HepG2 (cell line): ENCODE data around the gene NDUFAF8. TPM values are rescaled to one million over a fixed set of nuclear protein-coding genes. Genes with fewer than 3 reads are reported as not detected.

Source experiments
- ARID3A ChIP-seq: IDR thresholded peaks from 2 replicates; pipeline ENCODE4 v1.6.1; 2012; ENCODE audit warnings: low read depth, low read length, improper control_type of control experiment
- ATRX ChIP-seq: sonication (generic); formaldehyde crosslinking; IDR thresholded peaks from 2 replicates; pipeline ENCODE4 v1.4.0; 2020; ENCODE audit warnings: missing genetic modification reagents, borderline replicate concordance
- ELF3 ChIP-seq: IDR thresholded peaks from 2 replicates; pipeline ENCODE4 v1.6.1; 2016; ENCODE audit warnings: missing genetic modification reagents, missing compliant biosample characterization
- FLYWCH1 ChIP-seq: sonication (generic); formaldehyde crosslinking; IDR thresholded peaks from 2 replicates; pipeline ENCODE4 v1.8.1; 2023; ENCODE audit warnings: mild to moderate bottlenecking, missing genetic modification reagents
- GABPB1 ChIP-seq: IDR thresholded peaks from 2 replicates; pipeline ENCODE4 v1.6.1; 2016; ENCODE audit warnings: mild to moderate bottlenecking, missing genetic modification reagents, moderate library complexity, missing compliant biosample characterization
- HOXA5 ChIP-seq: sonication (generic); formaldehyde crosslinking; IDR thresholded peaks from 2 replicates; pipeline ENCODE4 v1.4.0; 2020; ENCODE audit warnings: missing genetic modification reagents
- KLF11 ChIP-seq: IDR thresholded peaks from 2 replicates; pipeline ENCODE4 v1.6.1; 2016; ENCODE audit warnings: missing compliant biosample characterization
- KLF12 ChIP-seq: sonication (generic); formaldehyde crosslinking; IDR thresholded peaks from 2 replicates; pipeline ENCODE4 v1.4.0; 2020; ENCODE audit warnings: missing genetic modification reagents, borderline replicate concordance
- KLF6 ChIP-seq: IDR thresholded peaks from 2 replicates; pipeline ENCODE4 v1.8.0; 2016; ENCODE audit warnings: missing biosample characterization, missing genetic modification reagents
- NCOR1 ChIP-seq: fragments of 200-600 bp; sonication (generic); IDR thresholded peaks from 2 replicates; pipeline ENCODE4 v1.7.0; 2017; ENCODE audit warnings: antibody characterized with exemption, low read length, borderline replicate concordance
- NFKB2 ChIP-seq: sonication (generic); formaldehyde crosslinking; IDR thresholded peaks from 2 replicates; pipeline ENCODE4 v1.4.0; 2020; ENCODE audit warnings: missing genetic modification reagents, borderline replicate concordance
- NFRKB ChIP-seq: fragments of 450-650 bp; IDR thresholded peaks from 2 replicates; pipeline ENCODE4 v1.6.1; 2017
- PCBP1 ChIP-seq: fragments of 200-400 bp; formaldehyde crosslinking; IDR thresholded peaks from 2 replicates; pipeline ENCODE4 v1.6.1; 2017; ENCODE audit warnings: mild to moderate bottlenecking, low read depth, low read length, borderline replicate concordance
- PHF20 ChIP-seq: sonication (generic); formaldehyde crosslinking; IDR thresholded peaks from 2 replicates; pipeline ENCODE4 v1.5.0; 2020; ENCODE audit warnings: mild to moderate bottlenecking, missing genetic modification reagents
- SATB2 ChIP-seq: sonication (generic); formaldehyde crosslinking; IDR thresholded peaks from 2 replicates; pipeline ENCODE4 v1.5.0; 2020; ENCODE audit warnings: missing genetic modification reagents
- YEATS4 ChIP-seq: sonication (generic); formaldehyde crosslinking; IDR thresholded peaks from 2 replicates; pipeline ENCODE4 v1.4.0; 2020; ENCODE audit warnings: missing genetic modification reagents, borderline replicate concordance
- ZC3H4 ChIP-seq: sonication (generic); formaldehyde crosslinking; IDR thresholded peaks from 2 replicates; pipeline ENCODE4 v1.4.0; 2020; ENCODE audit warnings: missing genetic modification reagents, borderline replicate concordance
- ZMYM2 ChIP-seq: sonication (generic); formaldehyde crosslinking; IDR thresholded peaks from 2 replicates; pipeline ENCODE4 v1.8.0; 2022; ENCODE audit warnings: mild to moderate bottlenecking, missing genetic modification reagents
- ZNF101 ChIP-seq: sonication (generic); formaldehyde crosslinking; IDR thresholded peaks from 2 replicates; pipeline ENCODE4 v1.4.0; 2020; ENCODE audit warnings: mild to moderate bottlenecking, low read depth, missing genetic modification reagents, borderline replicate concordance
- ZNF292 ChIP-seq: sonication (generic); formaldehyde crosslinking; IDR thresholded peaks from 2 replicates; pipeline ENCODE4 v1.8.1; 2022; ENCODE audit warnings: mild to moderate bottlenecking, low read depth, missing genetic modification reagents, borderline replicate concordance
- ZNF337 ChIP-seq: sonication (generic); formaldehyde crosslinking; IDR thresholded peaks from 2 replicates; pipeline ENCODE4 v1.5.1; 2020; ENCODE audit warnings: missing genetic modification reagents, low read depth, mild to moderate bottlenecking, borderline replicate concordance
- ZNF441 ChIP-seq: sonication (generic); formaldehyde crosslinking; IDR thresholded peaks from 2 replicates; pipeline ENCODE4 v1.7.0; 2021; ENCODE audit warnings: missing genetic modification reagents, borderline replicate concordance
- ZNF724P ChIP-seq: sonication (generic); formaldehyde crosslinking; IDR thresholded peaks from 2 replicates; pipeline ENCODE4 v1.8.0; 2022; ENCODE audit warnings: missing genetic modification reagents, borderline replicate concordance
- ZNF790 ChIP-seq: sonication (generic); formaldehyde crosslinking; IDR thresholded peaks from 2 replicates; pipeline ENCODE4 v1.8.0; 2022; ENCODE audit warnings: missing genetic modification reagents, mild to moderate bottlenecking, borderline replicate concordance
- ZSCAN20 ChIP-seq: sonication (generic); formaldehyde crosslinking; IDR thresholded peaks from 2 replicates; pipeline ENCODE4 v1.4.0; 2020; ENCODE audit warnings: missing genetic modification reagents, mild to moderate bottlenecking, borderline replicate concordance
- polyA plus RNA-seq, 8 experiments: library from polyadenylated mRNA; depleted of rRNA in 3 of 8; stranded (reverse) in 7 of 8; unstranded in 1 of 8; fragments of >200 nt; fragmentation: Illumina TruSeq in 4 of 8; extraction: Trizol in 4 of 8; gene quantifications; 2 replicates each; pipeline versions ENCODE4 v1.2.1 to v1.2.3, GENCODE V29; 2011 to 2016; ENCODE audit warnings: low read depth in 4 of 8, missing spikeins in 1 of 8, mixed read lengths in 1 of 8; ENCODE audit not compliant: insufficient read depth in 1 of 8
- total RNA-seq, 5 experiments: library from RNA; depleted of rRNA; stranded (reverse); fragments of >200 nt; fragmentation: Illumina TruSeq; extraction: Trizol; gene quantifications; 2 replicates each; pipeline ENCODE4 v1.2.3, GENCODE V29; 2016; ENCODE audit warnings: low read depth in 1 of 5
- TF ChIP-seq, protein P1 (sequence below): sonication (generic); formaldehyde crosslinking; IDR thresholded peaks from 2 replicates; pipeline ENCODE4 v1.5.0; 2020; ENCODE audit warnings: missing genetic modification reagents
- TF ChIP-seq, protein P2 (sequence below): sonication (generic); formaldehyde crosslinking; conservative IDR thresholded peaks from 2 replicates; pipeline ENCODE4 v1.8.0; 2022; ENCODE audit warnings: mild to moderate bottlenecking, moderate library complexity, missing genetic modification reagents

Gene NDUFAF8
- total and polyA plus RNA-seq, 2 of the 13 experiments (the other 11 are each of a cell fraction or from before 2014, with no cell fraction given) = 75.6 to 233 TPM

DNA sequence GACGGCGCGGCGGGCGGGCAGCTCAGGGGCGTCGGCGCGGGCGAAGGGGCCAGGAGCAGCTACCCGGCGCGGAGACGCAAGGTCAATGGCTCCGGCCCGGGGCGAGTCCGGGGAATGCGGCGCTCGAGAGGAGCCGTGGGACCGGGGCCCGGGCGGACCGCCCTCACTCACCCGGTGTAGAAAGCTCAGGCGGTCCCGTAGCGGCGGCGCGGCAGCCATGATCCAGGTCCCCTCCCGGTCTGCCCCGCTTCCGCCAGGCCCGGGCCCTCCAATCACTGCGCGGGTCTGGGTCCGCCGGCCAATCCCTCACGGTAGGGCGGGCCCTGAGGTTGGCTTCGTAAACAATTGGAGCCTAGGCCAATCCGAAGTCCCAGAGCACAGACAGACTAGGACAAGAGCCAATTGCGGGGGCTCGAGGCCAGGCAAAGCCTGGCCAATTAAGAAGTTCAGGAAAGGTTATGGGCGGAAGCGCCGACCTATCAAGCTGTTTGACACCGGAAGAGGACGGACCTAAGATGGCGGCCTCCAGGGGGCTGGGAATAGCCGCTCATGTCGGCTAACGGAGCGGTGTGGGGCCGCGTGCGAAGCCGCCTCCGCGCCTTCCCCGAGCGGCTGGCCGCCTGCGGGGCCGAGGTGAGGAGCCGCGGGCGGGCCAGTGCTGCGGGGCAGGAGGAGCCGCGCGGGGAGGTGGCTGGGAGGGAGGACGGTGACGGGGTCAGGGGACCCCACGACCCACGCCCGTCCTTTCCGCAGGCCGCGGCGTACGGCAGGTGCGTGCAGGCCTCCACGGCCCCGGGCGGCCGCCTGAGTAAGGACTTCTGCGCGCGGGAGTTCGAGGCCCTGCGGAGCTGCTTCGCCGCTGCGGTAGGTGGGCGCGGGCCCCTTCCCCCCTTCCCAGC is at the start of gene NDUFAF8, which contains the start of gene TEPSIN (continued):
- TF ChIP-seq ZMYM2 (CRISPR knock-in tag) (no peak), NFKB2 (CRISPR knock-in tag) (peak; percentile 36; the same call in 1 of the 2 replicates), ZNF790 (CRISPR knock-in tag) (no peak), PCBP1 (peak; percentile 100), FLYWCH1 (CRISPR knock-in tag) (no peak), KLF6 (CRISPR knock-in tag) (peak; percentile 54; the same call in 1 of the 2 replicates), ZSCAN20 (CRISPR knock-in tag) (peak; percentile 35; the same call in 1 of the 2 replicates), ZNF292 (CRISPR knock-in tag) (no peak), ZNF337 (CRISPR knock-in tag) (no peak; the same call in 1 of the 2 replicates), ATRX (CRISPR knock-in tag) (no peak), ELF3 (CRISPR knock-in tag) (peak; percentile 26; the same call in 1 of the 2 replicates), NFRKB (peak; percentile 84), PHF20 (CRISPR knock-in tag) (peak; percentile 89), SATB2 (peak; percentile 49; the same call in 1 of the 2 replicates), KLF11 (CRISPR knock-in tag) (peak; percentile 86), YEATS4 (CRISPR knock-in tag) (peak; percentile 92), ZC3H4 (CRISPR knock-in tag) (no peak), HOXA5 (CRISPR knock-in tag) (peak; percentile 64), ZNF724P (CRISPR knock-in tag) (no peak), ZNF101 (CRISPR knock-in tag) (no peak), KLF12 (CRISPR knock-in tag) (peak; percentile 25), NCOR1 (peak; percentile 24; the same call in 1 of the 2 replicates), ZNF441 (CRISPR knock-in tag) (peak; percentile 4; the same call in 1 of the 2 replicates), GABPB1 (CRISPR knock-in tag) (peak; percentile 95), ARID3A (no peak)
- TF ChIP-seq, protein P1, sequence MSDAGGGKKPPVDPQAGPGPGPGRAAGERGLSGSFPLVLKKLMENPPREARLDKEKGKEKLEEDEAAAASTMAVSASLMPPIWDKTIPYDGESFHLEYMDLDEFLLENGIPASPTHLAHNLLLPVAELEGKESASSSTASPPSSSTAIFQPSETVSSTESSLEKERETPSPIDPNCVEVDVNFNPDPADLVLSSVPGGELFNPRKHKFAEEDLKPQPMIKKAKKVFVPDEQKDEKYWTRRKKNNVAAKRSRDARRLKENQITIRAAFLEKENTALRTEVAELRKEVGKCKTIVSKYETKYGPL (CRISPR knock-in tag) = peak; percentile 30; the same call in 1 of the 2 replicates
- TF ChIP-seq, protein P2, sequence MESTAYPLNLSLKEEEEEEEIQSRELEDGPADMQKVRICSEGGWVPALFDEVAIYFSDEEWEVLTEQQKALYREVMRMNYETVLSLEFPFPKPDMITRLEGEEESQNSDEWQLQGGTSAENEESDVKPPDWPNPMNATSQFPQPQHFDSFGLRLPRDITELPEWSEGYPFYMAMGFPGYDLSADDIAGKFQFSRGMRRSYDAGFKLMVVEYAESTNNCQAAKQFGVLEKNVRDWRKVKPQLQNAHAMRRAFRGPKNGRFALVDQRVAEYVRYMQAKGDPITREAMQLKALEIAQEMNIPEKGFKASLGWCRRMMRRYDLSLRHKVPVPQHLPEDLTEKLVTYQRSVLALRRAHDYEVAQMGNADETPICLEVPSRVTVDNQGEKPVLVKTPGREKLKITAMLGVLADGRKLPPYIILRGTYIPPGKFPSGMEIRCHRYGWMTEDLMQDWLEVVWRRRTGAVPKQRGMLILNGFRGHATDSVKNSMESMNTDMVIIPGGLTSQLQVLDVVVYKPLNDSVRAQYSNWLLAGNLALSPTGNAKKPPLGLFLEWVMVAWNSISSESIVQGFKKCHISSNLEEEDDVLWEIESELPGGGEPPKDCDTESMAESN (CRISPR knock-in tag) = peak; percentile 40; the same call in 1 of the 2 replicates
